ENCODE measurements around the gene PHLPP1.
"Not testable (repeated sequence)": the region's sequence is repeated elsewhere in the genome, so short reads cannot be mapped to it uniquely, and the experiment has no call there.

PHLPP1 gene

GRCh38 chr18:62735387-62735786 is 20.0 kb downstream of the PHLPP1 start:
- no peaks in the 10 kb centered on the region for H3K27me3 ChIP-seq (ENCODE audit: control insufficient read depth in 1 of 2, insufficient read depth in 2 of 2, low read length in 2 of 2)
- H3K27ac ChIP-seq (ENCODE audit: low read depth, low read length) = no peak overlapping the region
- H3K9ac ChIP-seq (ENCODE audit: low read length) = no peak overlapping the region
- peaks cover 18% of the 10 kb centered on the region for H3K4me1 ChIP-seq (ENCODE audit: insufficient read depth, low read length)
- no peak overlapping the region for H3K4me3 ChIP-seq (ENCODE audit: low read depth in 1 of 2, low read length in 2 of 2)
- no peaks in the 10 kb centered on the region for H3K9me3 ChIP-seq (ENCODE audit: low read length)
- no peaks in the 10 kb centered on the region for H3K36me3 ChIP-seq (ENCODE audit: insufficient read depth, low read length)

DNA sequence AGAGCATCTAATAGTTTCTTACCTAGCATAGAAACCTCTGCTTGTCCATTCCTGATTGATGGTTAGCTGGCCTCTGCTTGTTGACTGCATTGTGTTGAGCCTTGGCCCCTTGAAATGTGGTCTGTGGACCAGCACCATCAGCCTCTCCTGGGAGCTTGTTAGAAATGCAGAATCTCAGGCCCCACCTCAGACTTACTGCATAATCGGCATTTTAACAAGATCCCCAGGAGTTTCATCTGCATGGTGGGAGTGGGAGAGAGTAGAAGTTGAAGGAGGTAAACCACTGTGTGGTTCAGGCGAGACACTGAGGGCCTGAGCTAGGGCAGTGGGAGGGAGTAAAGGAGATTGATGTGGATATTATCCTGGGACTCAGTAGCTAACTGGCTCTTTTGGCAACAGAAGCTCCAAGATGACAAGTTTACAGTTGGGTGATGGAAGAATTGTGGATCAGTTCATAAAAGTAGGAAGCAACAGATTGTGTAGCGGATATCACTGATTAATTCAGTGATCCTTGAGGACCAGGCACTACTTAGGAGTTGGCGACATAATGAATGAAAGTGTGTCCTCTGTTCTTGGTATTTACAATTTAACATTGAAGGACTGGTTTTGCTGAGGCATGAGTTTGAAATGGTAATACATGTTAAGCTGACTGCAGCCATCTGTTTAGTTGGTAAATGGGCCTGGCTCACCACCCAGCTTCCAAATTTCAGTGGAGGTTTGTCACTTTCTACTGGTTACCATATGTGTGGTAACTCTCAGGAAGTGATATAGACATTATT is 20.9 kb downstream of the PHLPP1 start:
- Histone ChIP-seq H3K4me1 (ENCODE audit: insufficient read depth, low read length) (peaks cover 27% of the 10 kb centered on the region), H3K4me3 (ENCODE audit: low read depth in 1 of 2, low read length in 2 of 2) (no peak overlapping the region), H3K9me3 (ENCODE audit: low read length) (no peaks in the 10 kb centered on the region), H3K9ac (ENCODE audit: low read length) (no peak overlapping the region), H3K36me3 (ENCODE audit: insufficient read depth, low read length) (no peaks in the 10 kb centered on the region), H3K27ac (ENCODE audit: low read depth, low read length) (no peak overlapping the region), H3K27me3 (ENCODE audit: control insufficient read depth in 1 of 2, insufficient read depth in 2 of 2, low read length in 2 of 2) (no peaks in the 10 kb centered on the region)

GRCh38 chr18:62737241-62737873 is 22.0 kb downstream of the PHLPP1 start:
- H3K4me1 ChIP-seq (ENCODE audit: insufficient read depth, low read length) = peaks cover 34% of the 10 kb centered on the region
- H3K9ac ChIP-seq (ENCODE audit: low read length) = no peak overlapping the region
- H3K4me3 ChIP-seq (ENCODE audit: low read depth in 1 of 2, low read length in 2 of 2) = no peak overlapping the region
- no peaks in the 10 kb centered on the region for H3K27me3 ChIP-seq (ENCODE audit: control insufficient read depth in 1 of 2, insufficient read depth in 2 of 2, low read length in 2 of 2)
- H3K27ac ChIP-seq (ENCODE audit: low read depth, low read length) = no peak overlapping the region
- H3K9me3 ChIP-seq (ENCODE audit: low read length) = no peaks in the 10 kb centered on the region
- no peaks in the 10 kb centered on the region for H3K36me3 ChIP-seq (ENCODE audit: insufficient read depth, low read length)

DNA sequence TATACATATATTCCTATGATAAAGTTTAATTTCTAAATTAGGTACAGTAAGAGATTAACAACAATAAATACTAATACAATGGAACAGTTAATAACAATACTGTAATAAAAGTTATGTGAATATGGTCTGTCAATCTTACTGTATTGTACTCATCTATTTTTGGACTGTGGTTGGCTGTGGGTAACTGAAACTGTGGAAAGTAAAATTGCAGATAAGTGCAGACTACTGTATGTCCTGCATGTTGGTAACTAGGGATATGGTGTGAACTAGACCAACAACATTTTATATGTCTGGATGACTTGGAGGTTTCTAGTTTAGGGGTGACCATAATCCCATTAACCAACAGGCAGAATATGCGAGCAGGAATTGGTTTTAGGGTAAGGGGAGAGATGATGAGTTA is 23.3 kb downstream of the PHLPP1 start:
- no peak overlapping the region for H3K4me3 ChIP-seq (ENCODE audit: low read depth in 1 of 2, low read length in 2 of 2)
- no peak overlapping the region for H3K9ac ChIP-seq (ENCODE audit: low read length)
- no peaks in the 10 kb centered on the region for H3K27me3 ChIP-seq (ENCODE audit: control insufficient read depth in 1 of 2, insufficient read depth in 2 of 2, low read length in 2 of 2)
- H3K9me3 ChIP-seq (ENCODE audit: low read length) = no peaks in the 10 kb centered on the region
- H3K36me3 ChIP-seq (ENCODE audit: insufficient read depth, low read length) = no peaks in the 10 kb centered on the region
- H3K27ac ChIP-seq (ENCODE audit: low read depth, low read length) = no peak overlapping the region
- H3K4me1 ChIP-seq (ENCODE audit: insufficient read depth, low read length) = peaks cover 30% of the 10 kb centered on the region

DNA sequence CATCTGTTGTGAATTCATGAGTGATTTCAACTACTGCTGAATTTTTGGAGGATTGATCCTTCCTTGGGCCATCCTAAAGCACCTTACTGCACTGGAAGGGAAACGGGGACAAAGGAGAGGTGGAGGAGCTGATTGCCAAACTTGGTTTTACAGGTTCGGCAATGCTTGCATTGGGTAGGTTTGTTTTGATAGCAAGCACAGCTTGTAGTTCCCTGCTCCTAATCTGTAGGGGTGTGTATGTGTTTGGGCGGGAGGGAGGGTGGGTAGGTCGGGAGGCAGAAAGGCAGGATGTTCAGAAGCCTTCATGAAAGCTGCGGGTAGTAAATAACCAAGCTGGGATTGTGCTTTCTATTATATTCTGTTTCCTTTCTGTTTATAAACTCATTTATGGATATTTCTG is 24.6 kb downstream of the PHLPP1 start:
- H3K36me3 ChIP-seq (ENCODE audit: insufficient read depth, low read length) = no peaks in the 10 kb centered on the region
- H3K27me3 ChIP-seq (ENCODE audit: control insufficient read depth in 1 of 2, insufficient read depth in 2 of 2, low read length in 2 of 2) = no peaks in the 10 kb centered on the region
- H3K4me1 ChIP-seq (ENCODE audit: insufficient read depth, low read length) = peaks cover 31% of the 10 kb centered on the region
- no peak overlapping the region for H3K9ac ChIP-seq (ENCODE audit: low read length)
- H3K4me3 ChIP-seq (ENCODE audit: low read depth in 1 of 2, low read length in 2 of 2) = no peak overlapping the region
- no peak overlapping the region for H3K27ac ChIP-seq (ENCODE audit: low read depth, low read length)
- no peaks in the 10 kb centered on the region for H3K9me3 ChIP-seq (ENCODE audit: low read length)

DNA sequence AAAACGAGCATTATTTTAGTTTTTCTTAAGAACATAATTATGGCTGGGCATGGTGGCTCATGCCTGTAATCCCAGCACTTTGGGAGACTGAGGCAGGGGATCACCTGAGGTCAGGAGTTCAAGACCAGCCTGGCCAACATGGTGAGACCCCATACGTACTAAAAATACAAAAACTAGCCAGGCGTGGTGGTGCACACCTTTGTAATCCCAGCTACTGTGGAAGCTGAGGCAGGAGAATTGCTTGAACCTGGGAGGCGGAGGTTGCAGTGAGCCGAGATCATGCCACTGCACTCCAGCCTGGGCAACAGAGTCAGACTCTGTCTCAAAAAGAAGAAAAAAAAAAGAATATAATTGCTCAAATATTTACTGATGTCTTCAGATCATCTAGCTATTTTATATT is 25.3 kb downstream of the PHLPP1 start:
- H3K36me3 ChIP-seq (ENCODE audit: insufficient read depth, low read length); H3K4me3 ChIP-seq (ENCODE audit: low read depth in 1 of 2, low read length in 2 of 2); H3K9ac ChIP-seq (ENCODE audit: low read length); H3K27me3 ChIP-seq (ENCODE audit: control insufficient read depth in 1 of 2, insufficient read depth in 2 of 2, low read length in 2 of 2); H3K9me3 ChIP-seq (ENCODE audit: low read length): not testable (repeated sequence)
- H3K4me1 ChIP-seq (ENCODE audit: insufficient read depth, low read length) = peaks cover 31% of the 10 kb centered on the region
- H3K27ac ChIP-seq (ENCODE audit: low read depth, low read length) = peak overlapping the region; percentile 49

DNA sequence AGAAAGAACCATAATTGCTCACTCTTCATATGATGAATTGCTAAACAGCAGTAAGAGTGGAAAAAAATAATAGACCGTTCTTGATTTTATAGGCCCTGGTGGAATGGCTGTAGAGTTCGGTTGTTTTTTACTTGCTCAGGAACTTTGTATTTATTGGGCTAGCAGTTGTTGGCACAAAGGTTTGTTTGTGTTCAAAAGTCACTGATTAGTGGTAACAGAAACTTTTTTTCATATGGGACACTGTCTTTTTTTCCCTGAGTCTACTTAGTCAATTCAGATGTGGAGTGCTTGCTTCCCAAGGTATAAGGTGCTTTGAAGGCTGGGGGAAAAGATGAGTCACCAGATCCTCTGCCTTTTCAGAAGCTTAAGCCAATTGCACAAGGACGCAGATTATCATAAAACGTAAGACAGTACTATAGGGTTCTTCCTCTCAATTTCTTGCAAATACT is 25.8 kb downstream of the PHLPP1 start:
- no peak overlapping the region for H3K4me3 ChIP-seq (ENCODE audit: low read depth in 1 of 2, low read length in 2 of 2)
- no peaks in the 10 kb centered on the region for H3K27me3 ChIP-seq (ENCODE audit: control insufficient read depth in 1 of 2, insufficient read depth in 2 of 2, low read length in 2 of 2)
- peaks cover 29% of the 10 kb centered on the region for H3K4me1 ChIP-seq (ENCODE audit: insufficient read depth, low read length)
- no peak overlapping the region for H3K9ac ChIP-seq (ENCODE audit: low read length)
- H3K36me3 ChIP-seq (ENCODE audit: insufficient read depth, low read length) = no peaks in the 10 kb centered on the region
- peak overlapping the region; percentile 49 for H3K27ac ChIP-seq (ENCODE audit: low read depth, low read length)
- no peaks in the 10 kb centered on the region for H3K9me3 ChIP-seq (ENCODE audit: low read length)

DNA sequence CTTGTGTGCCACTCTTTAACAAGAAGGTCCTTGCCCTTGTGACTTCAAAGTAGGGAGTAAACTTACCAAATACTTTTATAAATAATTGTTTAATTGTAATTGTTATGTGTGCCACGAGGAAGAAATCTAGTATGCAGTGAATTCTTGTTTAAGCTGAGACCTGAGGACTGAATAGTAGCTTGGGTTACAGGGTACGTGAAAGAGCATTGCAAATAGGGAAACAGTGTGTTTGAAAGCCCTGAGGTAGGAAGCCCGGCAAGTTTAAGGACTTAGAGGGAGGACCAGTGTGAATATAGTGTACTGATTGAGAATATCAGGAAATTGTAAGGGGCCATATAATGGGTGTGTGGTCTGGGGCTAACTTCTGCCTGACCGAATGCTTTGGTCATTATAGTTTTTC is 26.2 kb downstream of the PHLPP1 start:
- H3K9me3 ChIP-seq (ENCODE audit: low read length) = no peaks in the 10 kb centered on the region
- no peak overlapping the region for H3K4me3 ChIP-seq (ENCODE audit: low read depth in 1 of 2, low read length in 2 of 2)
- H3K4me1 ChIP-seq (ENCODE audit: insufficient read depth, low read length) = peaks cover 25% of the 10 kb centered on the region
- no peak overlapping the region for H3K9ac ChIP-seq (ENCODE audit: low read length)
- H3K27me3 ChIP-seq (ENCODE audit: control insufficient read depth in 1 of 2, insufficient read depth in 2 of 2, low read length in 2 of 2) = no peaks in the 10 kb centered on the region
- no peaks in the 10 kb centered on the region for H3K36me3 ChIP-seq (ENCODE audit: insufficient read depth, low read length)
- H3K27ac ChIP-seq (ENCODE audit: low read depth, low read length) = peak overlapping the region; percentile 7

- H3K36me3 ChIP-seq (ENCODE audit: insufficient read depth, low read length) = no peaks in the 10 kb centered on the region
- H3K4me3 ChIP-seq (ENCODE audit: low read depth in 1 of 2, low read length in 2 of 2) = no peak overlapping the region
- H3K27me3 ChIP-seq (ENCODE audit: control insufficient read depth in 1 of 2, insufficient read depth in 2 of 2, low read length in 2 of 2) = no peaks in the 10 kb centered on the region
- H3K4me1 ChIP-seq (ENCODE audit: insufficient read depth, low read length) = peaks cover 25% of the 10 kb centered on the region
- no peak overlapping the region for H3K27ac ChIP-seq (ENCODE audit: low read depth, low read length)
- no peak overlapping the region for H3K9ac ChIP-seq (ENCODE audit: low read length)
- no peaks in the 10 kb centered on the region for H3K9me3 ChIP-seq (ENCODE audit: low read length)
Observed at GRCh38 chr18:62744076-62744968, 29.0 kb downstream of the PHLPP1 start.

DNA sequence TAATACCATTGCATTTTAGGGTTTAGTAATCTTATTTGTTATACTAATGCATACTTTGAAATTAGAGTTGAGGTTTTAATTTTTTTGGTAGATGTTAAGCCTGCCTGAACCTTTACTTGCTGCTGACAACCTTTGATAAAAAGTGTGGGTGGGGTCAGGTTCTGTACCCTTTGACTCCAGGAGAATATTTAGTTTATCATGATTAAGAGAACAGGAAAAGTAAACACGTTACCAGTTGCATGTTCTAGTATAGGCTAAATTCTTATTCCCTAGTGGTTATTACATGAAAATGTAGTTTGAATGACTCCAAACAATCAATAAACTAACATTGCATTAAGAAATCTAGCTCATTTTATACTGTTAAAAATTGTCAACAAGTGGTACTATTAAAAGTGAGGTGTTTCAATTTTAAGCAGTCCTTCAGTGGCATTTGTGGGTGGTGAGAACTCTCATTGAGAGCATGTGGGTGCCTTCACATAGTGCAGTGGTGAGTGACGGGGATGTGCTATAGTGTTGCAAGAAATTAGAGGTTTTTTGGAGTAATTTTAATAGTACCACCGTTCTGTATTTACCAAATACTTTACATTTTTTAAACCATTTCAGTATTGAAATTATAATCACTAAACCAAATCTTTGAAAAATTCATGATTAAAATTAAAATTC is 29.9 kb downstream of the PHLPP1 start:
- Histone ChIP-seq H3K27ac (ENCODE audit: low read depth, low read length) (no peak overlapping the region), H3K4me3 (ENCODE audit: low read depth in 1 of 2, low read length in 2 of 2) (no peak overlapping the region), H3K36me3 (ENCODE audit: insufficient read depth, low read length) (no peaks in the 10 kb centered on the region), H3K27me3 (ENCODE audit: control insufficient read depth in 1 of 2, insufficient read depth in 2 of 2, low read length in 2 of 2) (no peaks in the 10 kb centered on the region), H3K9me3 (ENCODE audit: low read length) (no peaks in the 10 kb centered on the region), H3K9ac (ENCODE audit: low read length) (no peak overlapping the region), H3K4me1 (ENCODE audit: insufficient read depth, low read length) (peaks cover 25% of the 10 kb centered on the region)

DNA sequence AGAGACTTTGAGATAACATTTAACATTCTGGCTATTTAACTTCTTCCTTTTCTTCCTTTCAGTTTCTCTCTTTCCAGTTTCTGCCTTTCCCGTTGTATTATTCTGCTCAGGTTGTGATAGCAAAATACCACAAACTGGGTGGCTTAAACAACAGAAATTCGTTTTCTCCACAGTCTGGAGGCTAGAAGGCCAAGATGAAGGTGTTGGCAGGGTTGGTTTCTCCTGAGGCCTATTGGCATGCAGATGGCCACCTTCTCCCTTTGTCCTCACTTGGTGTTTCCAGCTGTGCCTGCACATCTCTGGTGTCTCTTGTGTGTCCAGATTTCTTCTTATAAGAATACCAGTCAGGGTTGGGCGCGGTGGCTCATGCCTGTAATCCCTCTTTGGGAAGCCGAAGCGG is 34.0 kb downstream of the PHLPP1 start:
- Histone ChIP-seq H3K4me1 (ENCODE audit: insufficient read depth, low read length) (peaks cover 7% of the 10 kb centered on the region), H3K9me3 (ENCODE audit: low read length) (no peaks in the 10 kb centered on the region), H3K27me3 (ENCODE audit: control insufficient read depth in 1 of 2, insufficient read depth in 2 of 2, low read length in 2 of 2) (no peaks in the 10 kb centered on the region), H3K4me3 (ENCODE audit: low read depth in 1 of 2, low read length in 2 of 2) (no peak overlapping the region), H3K36me3 (ENCODE audit: insufficient read depth, low read length) (no peaks in the 10 kb centered on the region), H3K9ac (ENCODE audit: low read length) (no peak overlapping the region), H3K27ac (ENCODE audit: low read depth, low read length) (no peak overlapping the region)

All from muscle layer of colon (tissue), 2 donors.